ENCODE results near the gene RALGAPA2.

DNA sequence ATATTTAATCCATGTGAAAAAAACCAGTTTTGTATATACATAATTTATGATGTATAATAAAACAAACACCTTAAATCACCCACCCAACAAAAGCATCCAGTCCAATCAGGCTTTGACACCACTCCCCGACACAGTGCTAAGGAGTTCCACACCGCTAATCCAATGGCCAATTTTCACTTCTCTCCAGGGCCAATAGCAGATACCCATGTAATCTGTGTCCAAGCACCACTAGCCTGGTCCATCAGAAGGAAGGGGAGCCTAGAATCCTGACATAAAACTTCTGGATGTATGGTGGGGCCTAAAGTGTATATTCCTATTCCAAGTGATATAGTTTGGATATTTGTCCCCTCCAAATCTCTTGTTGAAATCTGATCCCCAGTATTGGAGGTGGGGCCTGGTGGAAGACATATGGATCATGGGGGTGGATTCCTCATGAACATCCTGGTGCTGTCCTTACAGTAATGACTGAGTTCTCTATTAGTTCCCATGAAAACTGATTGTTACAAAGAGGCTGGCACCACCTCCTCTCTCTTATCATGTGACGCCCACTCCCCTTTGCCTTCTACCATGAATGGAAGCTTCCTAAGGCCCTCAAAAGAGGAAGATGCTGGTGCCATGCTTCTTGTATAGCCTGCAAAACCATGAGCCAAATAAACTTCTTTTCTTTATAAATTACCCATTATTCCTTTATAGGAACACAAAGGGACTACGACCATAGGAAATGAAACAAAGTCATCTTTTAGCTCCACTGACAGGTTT is 20.8 kb downstream of the RALGAPA2 start:
- TF ChIP-seq SP1 (IDR thresholded peaks at IDR 0.05) (no peak), ARNT (IDR thresholded peaks at IDR 0.05) (no peak), L3MBTL2 (conservative IDR thresholded peaks at IDR 0.05) (no peak), ZNF384 (IDR thresholded peaks at IDR 0.05) (no peak), BHLHE40 (IDR thresholded peaks at IDR 0.05; ENCODE audit: borderline replicate concordance) (no peak), FOXK2 (IDR thresholded peaks at IDR 0.05) (no peak), FOXM1 (IDR thresholded peaks at IDR 0.05; ENCODE audit: borderline replicate concordance) (no peak), TARDBP (IDR thresholded peaks at IDR 0.05) (no peak), CTBP1 (IDR thresholded peaks at IDR 0.05; ENCODE audit: borderline replicate concordance) (no peak), HDGF (IDR thresholded peaks at IDR 0.05; ENCODE audit: borderline replicate concordance) (no peak), ELF4 (IDR thresholded peaks at IDR 0.05) (no peak), FOXA1 (IDR thresholded peaks at IDR 0.05) (no peak)
- TF ChIP-seq, protein P1, sequence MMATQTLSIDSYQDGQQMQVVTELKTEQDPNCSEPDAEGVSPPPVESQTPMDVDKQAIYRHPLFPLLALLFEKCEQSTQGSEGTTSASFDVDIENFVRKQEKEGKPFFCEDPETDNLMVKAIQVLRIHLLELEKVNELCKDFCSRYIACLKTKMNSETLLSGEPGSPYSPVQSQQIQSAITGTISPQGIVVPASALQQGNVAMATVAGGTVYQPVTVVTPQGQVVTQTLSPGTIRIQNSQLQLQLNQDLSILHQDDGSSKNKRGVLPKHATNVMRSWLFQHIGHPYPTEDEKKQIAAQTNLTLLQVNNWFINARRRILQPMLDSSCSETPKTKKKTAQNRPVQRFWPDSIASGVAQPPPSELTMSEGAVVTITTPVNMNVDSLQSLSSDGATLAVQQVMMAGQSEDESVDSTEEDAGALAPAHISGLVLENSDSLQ (IDR thresholded peaks at IDR 0.05), result no peak
